AML-193 (cell line): ENCODE results near the gene THEMIS.
"Not testable (repeated sequence)": the region's sequence is repeated elsewhere in the genome, so short reads cannot be mapped to it uniquely, and the experiment has no call there.

Experiments used
- DNase-seq, 2 experiments: peaks; one replicate each; lab custom pipeline; 2025; lab: John Stamatoyannopoulos, UW

Gene THEMIS

GRCh38 chr6:127900935-127901334, at the start of gene THEMIS:
THEMIS (minus strand) TSS chr6:127901058; CDS start chr6:127900932, 126 bp downstream.
- DNase-seq: no peak

GRCh38 chr6:127949251-127949650, 48.4 kb upstream of the THEMIS start:
- DNase-seq: no peak

GRCh38 chr6:127946388-127946787, 45.5 kb upstream of the THEMIS start:
- no peak for DNase-seq

- DNase-seq: no peak
Measured at GRCh38 chr6:127945434-127946097, 44.7 kb upstream of the THEMIS start.

GRCh38 chr6:127941228-127941627, 40.4 kb upstream of the THEMIS start:
- no peak for DNase-seq

GRCh38 chr6:127939442-127940066, 38.7 kb upstream of the THEMIS start:
- no peak for DNase-seq

GRCh38 chr6:127938701-127939100, 37.8 kb upstream of the THEMIS start:
- DNase-seq: no peak

GRCh38 chr6:127937747-127938146, 36.9 kb upstream of the THEMIS start:
- DNase-seq: no peak

- no peak for DNase-seq
Measured at GRCh38 chr6:127937102-127937501, 36.2 kb upstream of the THEMIS start.

GRCh38 chr6:127934956-127935355, 34.1 kb upstream of the THEMIS start:
- DNase-seq: no peak

- no peak for DNase-seq
Measured at GRCh38 chr6:127933852-127934840, 33.3 kb upstream of the THEMIS start.

GRCh38 chr6:127933137-127933536, 32.3 kb upstream of the THEMIS start:
- DNase-seq: no peak

- no peak for DNase-seq
Measured at GRCh38 chr6:127932708-127933107, 31.9 kb upstream of the THEMIS start.

GRCh38 chr6:127926441-127926840, 25.6 kb upstream of the THEMIS start:
- DNase-seq: not testable (repeated sequence)

GRCh38 chr6:127924440-127924839, 23.6 kb upstream of the THEMIS start:
- no peak for DNase-seq

GRCh38 chr6:127924031-127924430, 23.2 kb upstream of the THEMIS start:
- DNase-seq: no peak

GRCh38 chr6:127923135-127923534, 22.3 kb upstream of the THEMIS start:
- DNase-seq: no peak

GRCh38 chr6:127921982-127922381, 21.1 kb upstream of the THEMIS start:
- DNase-seq: no peak

- DNase-seq: no peak
Measured at GRCh38 chr6:127920804-127921203, 19.9 kb upstream of the THEMIS start.

- no peak for DNase-seq
Measured at GRCh38 chr6:127918506-127919427, 17.9 kb upstream of the THEMIS start.

GRCh38 chr6:127917766-127918165, 16.9 kb upstream of the THEMIS start:
- no peak for DNase-seq

GRCh38 chr6:127914240-127914639, 13.4 kb upstream of the THEMIS start:
- DNase-seq: no peak
